Hematopoietic multipotent progenitor cell treated with erythropoietin and hydrocortisone succinate and interleukin-3 and kit ligand, for 8 days (in vitro differentiated cells): ENCODE data around the gene HS6ST2.

Experiments used
- DNase-seq: peaks from one replicate; pipeline ENCODE4 v3.0.0-alpha.2; 2015

The HS6ST2 gene

GRCh38 chrX:132665676-132666075, 292.8 kb downstream of the HS6ST2 start:
- DNase-seq, result no peak

GRCh38 chrX:132664273-132664672, 294.2 kb downstream of the HS6ST2 start:
- DNase-seq, result no peak

GRCh38 chrX:132662844-132663243, 295.6 kb downstream of the HS6ST2 start:
- DNase-seq, result no peak

GRCh38 chrX:132657876-132658275, 300.6 kb downstream of the HS6ST2 start:
- no peak for DNase-seq

- no peak for DNase-seq
These were observed 305.6 kb downstream of the HS6ST2 start for GRCh38 chrX:132652871-132653270.

- no peak for DNase-seq
These were observed 306.9 kb downstream of the HS6ST2 start for GRCh38 chrX:132651421-132652086.

GRCh38 chrX:132648895-132649294, 309.5 kb downstream of the HS6ST2 start:
- no peak for DNase-seq

GRCh38 chrX:132639446-132639845, 319.0 kb downstream of the HS6ST2 start:
- no peak for DNase-seq

- DNase-seq, result no peak
These were observed 320.1 kb downstream of the HS6ST2 start for GRCh38 chrX:132638313-132638712.

GRCh38 chrX:132636080-132636479, 322.3 kb downstream of the HS6ST2 start:
- no peak for DNase-seq

- no peak for DNase-seq
These were observed 323.9 kb downstream of the HS6ST2 start for GRCh38 chrX:132634521-132634920.

GRCh38 chrX:132631579-132632232, 326.7 kb downstream of the HS6ST2 start:
- DNase-seq, result peak; percentile 58

- DNase-seq, result no peak
These were observed 334.0 kb downstream of the HS6ST2 start for GRCh38 chrX:132624466-132624865.

- DNase-seq, result no peak
These were observed 334.5 kb downstream of the HS6ST2 start for GRCh38 chrX:132623942-132624341.

- DNase-seq, result no peak
These were observed 335.1 kb downstream of the HS6ST2 start for GRCh38 chrX:132623300-132623699.

GRCh38 chrX:132622130-132622529, 336.3 kb downstream of the HS6ST2 start:
- DNase-seq, result peak; percentile 83

GRCh38 chrX:132618810-132619209, 339.6 kb downstream of the HS6ST2 start:
- no peak for DNase-seq

GRCh38 chrX:132615391-132616131, 342.9 kb downstream of the HS6ST2 start:
- peak; percentile 73 for DNase-seq

- DNase-seq, result peak; percentile 22
These were observed 344.1 kb downstream of the HS6ST2 start for GRCh38 chrX:132614297-132614696.

- no peak for DNase-seq
These were observed 344.6 kb downstream of the HS6ST2 start for GRCh38 chrX:132613801-132614200.

- DNase-seq, result peak; percentile 58
These were observed 345.4 kb downstream of the HS6ST2 start for GRCh38 chrX:132612821-132613564.

GRCh38 chrX:132610536-132610935, 347.9 kb downstream of the HS6ST2 start:
- no peak for DNase-seq

GRCh38 chrX:132609362-132609848, 349.0 kb downstream of the HS6ST2 start:
- no peak for DNase-seq
